Purkinje cell (primary cell): ENCODE results near the gene RUBCNL. TPM values are rescaled to one million over a fixed set of nuclear protein-coding genes. Genes with fewer than 3 reads are reported as not detected.

ENCODE experiments used
- polyA plus RNA-seq: library from polyadenylated mRNA; unstranded; fragments of >200 nt; fragmentation: Nextera tagmentation; gene quantifications from 2 replicates; pipeline ENCODE4 v1.2.1, GENCODE V29; 2014

The RUBCNL gene
- polyA plus RNA-seq, result 28.1 and 42.1 TPM in 2 replicates

GRCh38 chr13:46387064-46387851, at the start of gene RUBCNL:
TSS of gene RUBCNL (minus strand) at chr13:46387252. CDS start at chr13:46372475, 14,777 bp downstream.

Other genes with a start within 250 kb of the RUBCNL start
- 11.8 and 20.9 TPM in 2 replicates for gene LCP1, start 205.1 kb downstream of the RUBCNL start, polyA plus RNA-seq
- 0.55 and 0.67 TPM in 2 replicates for gene LRRC63, start 175.3 kb downstream of the RUBCNL start, polyA plus RNA-seq
- gene LRCH1, start 165.9 kb upstream of the RUBCNL start, polyA plus RNA-seq, result 15.9 and 26.1 TPM in 2 replicates